Measurements from ENCODE around the gene UNC119B. TPM values are rescaled to one million over a fixed set of nuclear protein-coding genes. Genes with fewer than 3 reads are reported as not detected.

The UNC119B gene
- total RNA-seq, 1 experiment from 2014 or later = 50.4 TPM

DNA sequence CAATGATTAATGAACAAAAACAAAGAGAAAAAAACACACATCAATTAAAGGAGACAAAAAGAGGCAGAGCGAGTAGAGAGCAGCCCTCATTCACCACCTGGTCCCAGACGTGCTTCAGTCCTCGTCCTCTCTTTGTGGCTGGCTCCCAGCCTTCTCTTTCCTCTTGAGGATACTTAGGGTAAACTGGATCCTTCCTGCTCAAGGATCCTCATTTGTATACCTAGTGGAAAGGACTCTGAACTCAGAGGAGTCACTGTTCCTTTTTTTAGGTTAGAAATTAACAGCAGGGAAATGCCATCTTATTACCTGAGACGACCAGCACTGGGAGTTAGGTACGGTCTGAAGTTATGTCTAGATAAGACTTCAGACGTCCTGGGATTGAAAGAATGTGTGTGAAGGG lies 13.6 kb upstream of the UNC119B start:
- BruUV-seq (replicated peaks) = no TSS peak
- intact Hi-C loops (cut with micrococcal nuclease; ENCODE audit: unreplicated experiment) = no loop called here
- TF ChIP-seq, protein P1, sequence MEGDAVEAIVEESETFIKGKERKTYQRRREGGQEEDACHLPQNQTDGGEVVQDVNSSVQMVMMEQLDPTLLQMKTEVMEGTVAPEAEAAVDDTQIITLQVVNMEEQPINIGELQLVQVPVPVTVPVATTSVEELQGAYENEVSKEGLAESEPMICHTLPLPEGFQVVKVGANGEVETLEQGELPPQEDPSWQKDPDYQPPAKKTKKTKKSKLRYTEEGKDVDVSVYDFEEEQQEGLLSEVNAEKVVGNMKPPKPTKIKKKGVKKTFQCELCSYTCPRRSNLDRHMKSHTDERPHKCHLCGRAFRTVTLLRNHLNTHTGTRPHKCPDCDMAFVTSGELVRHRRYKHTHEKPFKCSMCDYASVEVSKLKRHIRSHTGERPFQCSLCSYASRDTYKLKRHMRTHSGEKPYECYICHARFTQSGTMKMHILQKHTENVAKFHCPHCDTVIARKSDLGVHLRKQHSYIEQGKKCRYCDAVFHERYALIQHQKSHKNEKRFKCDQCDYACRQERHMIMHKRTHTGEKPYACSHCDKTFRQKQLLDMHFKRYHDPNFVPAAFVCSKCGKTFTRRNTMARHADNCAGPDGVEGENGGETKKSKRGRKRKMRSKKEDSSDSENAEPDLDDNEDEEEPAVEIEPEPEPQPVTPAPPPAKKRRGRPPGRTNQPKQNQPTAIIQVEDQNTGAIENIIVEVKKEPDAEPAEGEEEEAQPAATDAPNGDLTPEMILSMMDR (conservative IDR thresholded peaks at IDR 0.05; ENCODE audit: low read depth, low read length) = no peak
- TF ChIP-seq EZH2 (IDR thresholded peaks at IDR 0.05; ENCODE audit: borderline replicate concordance, low read depth, low read length, poor library complexity, severe bottlenecking) = no peak
- H3K9me3 ChIP-seq (ENCODE audit: low read depth, low read length, poor library complexity, severe bottlenecking) = no peaks in the 10 kb centered on the region
- no peaks in the 10 kb centered on the region for H3K27me3 ChIP-seq (replicated peaks; ENCODE audit: insufficient read depth, low read depth, low read length, poor library complexity)
- peaks cover 80% of the 10 kb centered on the region for H3K36me3 ChIP-seq (ENCODE audit: insufficient read depth, low read length, poor library complexity, severe bottlenecking)
- no peaks in the 10 kb centered on the region for H3K4me1 ChIP-seq (ENCODE audit: insufficient read depth, low read length, poor library complexity, severe bottlenecking)
- CTCF ChIA-PET = no interaction called here
- no peak for DNase-seq (ENCODE audit: low spot score)
- no peak overlapping the region for H3K27ac ChIP-seq (ENCODE audit: low read depth, low read length, poor library complexity, severe bottlenecking)
- POLR2A ChIA-PET (ENCODE audit: low non-redundant PET) = no interaction called here
- no peak overlapping the region for H3K4me3 ChIP-seq (ENCODE audit: low read depth, low read length, poor library complexity, severe bottlenecking)

- H3K9me3 ChIP-seq (ENCODE audit: low read depth, low read length, poor library complexity, severe bottlenecking) = no peaks in the 10 kb centered on the region
- POLR2A ChIA-PET (ENCODE audit: low non-redundant PET) = no interaction called here
- intact Hi-C loops (cut with micrococcal nuclease; ENCODE audit: unreplicated experiment) = no loop called here
- no peaks in the 10 kb centered on the region for H3K27me3 ChIP-seq (replicated peaks; ENCODE audit: insufficient read depth, low read depth, low read length, poor library complexity)
- H3K27ac ChIP-seq (ENCODE audit: low read depth, low read length, poor library complexity, severe bottlenecking) = no peak overlapping the region
- H3K4me3 ChIP-seq (ENCODE audit: low read depth, low read length, poor library complexity, severe bottlenecking) = no peak overlapping the region
- CTCF ChIA-PET = no interaction called here
- no peak for DNase-seq (ENCODE audit: low spot score)
- BruUV-seq (replicated peaks) = no TSS peak
- H3K36me3 ChIP-seq (ENCODE audit: insufficient read depth, low read length, poor library complexity, severe bottlenecking) = peaks cover 81% of the 10 kb centered on the region
- no peak for TF ChIP-seq EZH2 (IDR thresholded peaks at IDR 0.05; ENCODE audit: borderline replicate concordance, low read depth, low read length, poor library complexity, severe bottlenecking)
- TF ChIP-seq, protein P1 (conservative IDR thresholded peaks at IDR 0.05; ENCODE audit: low read depth, low read length) = no peak
- H3K4me1 ChIP-seq (ENCODE audit: insufficient read depth, low read length, poor library complexity, severe bottlenecking) = no peaks in the 10 kb centered on the region
These were observed 12.9 kb upstream of the UNC119B start for GRCh38 chr12:120697344-120697743.

GRCh38 chr12:120698665-120699064 lies 11.6 kb upstream of the UNC119B start:
- no peaks in the 10 kb centered on the region for H3K9me3 ChIP-seq (ENCODE audit: low read depth, low read length, poor library complexity, severe bottlenecking)
- peaks cover 86% of the 10 kb centered on the region for H3K36me3 ChIP-seq (ENCODE audit: insufficient read depth, low read length, poor library complexity, severe bottlenecking)
- DNase-seq (ENCODE audit: low spot score) = no peak
- no peak overlapping the region for H3K27ac ChIP-seq (ENCODE audit: low read depth, low read length, poor library complexity, severe bottlenecking)
- TF ChIP-seq EZH2 (IDR thresholded peaks at IDR 0.05; ENCODE audit: borderline replicate concordance, low read depth, low read length, poor library complexity, severe bottlenecking) = no peak
- TF ChIP-seq, protein P1 (conservative IDR thresholded peaks at IDR 0.05; ENCODE audit: low read depth, low read length) = no peak
- H3K4me1 ChIP-seq (ENCODE audit: insufficient read depth, low read length, poor library complexity, severe bottlenecking) = no peaks in the 10 kb centered on the region
- H3K4me3 ChIP-seq (ENCODE audit: low read depth, low read length, poor library complexity, severe bottlenecking) = no peak overlapping the region
- H3K27me3 ChIP-seq (replicated peaks; ENCODE audit: insufficient read depth, low read depth, low read length, poor library complexity) = no peaks in the 10 kb centered on the region
- BruUV-seq (replicated peaks) = no TSS peak
- POLR2A ChIA-PET (ENCODE audit: low non-redundant PET) = no interaction called here
- CTCF ChIA-PET = no interaction called here
- intact Hi-C loops (cut with micrococcal nuclease; ENCODE audit: unreplicated experiment) = no loop called here

Data from A673 (cell line).